Liver (tissue), 3 donors: Measurements from ENCODE around the gene LRRC2.
"Not testable (repeated sequence)": the region's sequence is repeated elsewhere in the genome, so short reads cannot be mapped to it uniquely, and the experiment has no call there.

Source experiments
- CTCF ChIP-seq: fragments of 150-350 bp; IDR thresholded peaks from 2 replicates; pipeline ENCODE4 v1.5.1; 2017; ENCODE audit warnings: improper control_type of control experiment, low read depth, low read length; ENCODE audit not compliant: missing input control
- GABPA ChIP-seq, 2 donors: IDR thresholded peaks in 1 of 2; conservative IDR thresholded peaks in 1 of 2; 2 replicates each; pipeline ENCODE4 v1.6.1; 2016; ENCODE audit warnings: antibody characterized with exemption in 2 of 2, mild to moderate bottlenecking in 1 of 2, moderate library complexity in 1 of 2
- JUND ChIP-seq, 2 donors: IDR thresholded peaks; 2 replicates each; pipeline ENCODE4 v1.6.1; 2016; ENCODE audit warnings: antibody characterized with exemption in 2 of 2
- MAX ChIP-seq: IDR thresholded peaks from 2 replicates; pipeline ENCODE4 v1.6.1; 2016; ENCODE audit warnings: antibody characterized with exemption
- NR2F2 ChIP-seq: IDR thresholded peaks from 2 replicates; pipeline ENCODE4 v1.6.1; 2016; ENCODE audit warnings: antibody characterized with exemption
- RAD21 ChIP-seq, 2 donors: IDR thresholded peaks; 2 replicates each; pipeline ENCODE4 v1.6.1; 2016; ENCODE audit warnings: antibody characterized with exemption in 2 of 2, mild to moderate bottlenecking in 2 of 2
- REST ChIP-seq: IDR thresholded peaks from 2 replicates; pipeline ENCODE4 v1.6.1; 2016; ENCODE audit warnings: antibody characterized with exemption, mild to moderate bottlenecking
- RXRA ChIP-seq, 2 donors: IDR thresholded peaks; 2 replicates each; pipeline ENCODE4 v1.6.1; 2017 to 2018; ENCODE audit warnings: antibody characterized with exemption in 2 of 2, mild to moderate bottlenecking in 1 of 2
- SP1 ChIP-seq: IDR thresholded peaks from 2 replicates; pipeline ENCODE4 v1.6.1; 2018; ENCODE audit warnings: antibody characterized with exemption, mild to moderate bottlenecking
- TAF1 ChIP-seq: conservative IDR thresholded peaks from 2 replicates; pipeline ENCODE4 v1.6.1; 2016; ENCODE audit warnings: antibody characterized with exemption, mild to moderate bottlenecking
- YY1 ChIP-seq: IDR thresholded peaks from 2 replicates; pipeline ENCODE4 v1.6.1; 2016; ENCODE audit warnings: antibody characterized with exemption, mild to moderate bottlenecking
- ZBTB33 ChIP-seq: IDR thresholded peaks from 2 replicates; pipeline ENCODE4 v1.6.1; 2016; ENCODE audit warnings: antibody characterized with exemption
- donor health status: healthy.
- donor health status: healthy.

- not testable (repeated sequence) for TF ChIP-seq YY1; CTCF; RXRA (IDR thresholded peaks at IDR 0.05); GABPA (IDR thresholded peaks at IDR 0.05 in 1 of 2, conservative IDR thresholded peaks at IDR 0.05 in 1 of 2); MAX; ZBTB33; TAF1; NR2F2; SP1; RAD21 (IDR thresholded peaks at IDR 0.05); REST; JUND (IDR thresholded peaks at IDR 0.05)
Observed at GRCh38 chr3:46538425-46538802, 27.7 kb downstream of the LRRC2 start.
